Lung (tissue), 12 donors: ENCODE results near the gene GDPD3. TPM values are rescaled to one million over a fixed set of nuclear protein-coding genes. Genes with fewer than 3 reads are reported as not detected.

Experiments used
- ATAC-seq: fragments of 200-7000 bp; cut with Tn5 transposase; one replicate; pipeline ENCODE4 v1.9.1; 2020; ENCODE audit warnings: moderate number of reproducible peaks; ENCODE audit not compliant: insufficient read depth, low FRiP score
- DNase-seq, 3 donors: peaks; one replicate each; pipeline ENCODE4 v3.0.0-alpha.2; 2013 to 2017
- H3K27ac ChIP-seq, 2 donors: one replicate each; pipeline ENCODE4 v1.5.1; 2013; ENCODE audit warnings: mild to moderate bottlenecking in 2 of 2, moderate library complexity in 2 of 2, control low read depth in 1 of 2, inconsistent platforms in 1 of 2, low read depth in 1 of 2, low read length in 1 of 2
- H3K27me3 ChIP-seq, 3 donors: one replicate each; pipeline ENCODE4 v1.5.1; 2013; ENCODE audit warnings: low read length in 2 of 3; ENCODE audit not compliant: control insufficient read depth in 3 of 3, insufficient read depth in 3 of 3
- H3K36me3 ChIP-seq, 4 donors: one replicate each; pipeline ENCODE4 v1.5.1; 2013; ENCODE audit warnings: low read length in 4 of 4, mild to moderate bottlenecking in 1 of 4, moderate library complexity in 1 of 4; ENCODE audit not compliant: control insufficient read depth in 4 of 4, insufficient read depth in 4 of 4
- H3K4me1 ChIP-seq, 5 donors: one replicate each; pipeline ENCODE4 v1.5.1; 2013; ENCODE audit warnings: low read length in 5 of 5, mild to moderate bottlenecking in 2 of 5, moderate library complexity in 1 of 5; ENCODE audit not compliant: control insufficient read depth in 5 of 5, insufficient read depth in 5 of 5
- H3K4me3 ChIP-seq: one replicate; pipeline ENCODE4 v1.5.1; 2013; ENCODE audit warnings: mild to moderate bottlenecking, control low read depth, moderate library complexity
- H3K9ac ChIP-seq, 2 donors: one replicate each; pipeline ENCODE4 v1.5.1; 2013; ENCODE audit warnings: low read length in 2 of 2, control low read depth in 1 of 2; ENCODE audit not compliant: insufficient read depth in 1 of 2
- H3K9me3 ChIP-seq, 4 donors: one replicate each; pipeline ENCODE4 v1.5.1; 2013; ENCODE audit warnings: low read length in 3 of 4, mild to moderate bottlenecking in 1 of 4, moderate library complexity in 1 of 4; ENCODE audit not compliant: control insufficient read depth in 4 of 4, insufficient read depth in 3 of 4
- WGBS, 2 donors: extraction: QIAGEN DNeasy Blood & Tissue Kit; methylation state at CpG; one replicate each; pipeline ENCODE4 v1.1.7; 2013; 5-methylcytosine and 5-hydroxymethylcytosine counted together
- polyA plus RNA-seq, 2 donors: library from polyadenylated mRNA; stranded (reverse); fragments of 200-250 nt; gene quantifications; one replicate each; pipeline ENCODE4 v1.2.1, GENCODE V29; 2013
- total RNA-seq, 2 donors: library from RNA; depleted of rRNA in 1 of 2; stranded (reverse); fragments of >200 nt in 1 of 2; gene quantifications; one replicate each; pipeline ENCODE4 v1.2.1, GENCODE V29; 2014 to 2021
- TF ChIP-seq, protein P1 (sequence below): IDR thresholded peaks from 2 replicates; pipeline ENCODE4 v1.5.1; 2012; ENCODE audit warnings: mild to moderate bottlenecking; ENCODE audit errors: control extremely low read depth, extremely low read depth
- donor health status: control.
- donor health status: control.
- donor health status: Bipolar disorder and iron deficiency.
- donor health status: healthy.
- donor health status: DM: yes; HTN: yes; CAD: no.

Gene GDPD3
- total and polyA plus RNA-seq, 4 donors, result 4.1 to 6.0 (median 5.5) TPM

- H3K36me3 ChIP-seq, result peaks cover 0 to 16% (median 12%) of the 10 kb centered on the region in 4 donors
- peaks cover 0 to 32% (median 10%) of the 10 kb centered on the region in 5 donors for H3K4me1 ChIP-seq
- no peak for DNase-seq
- WGBS, 2 donors, result 77 to 80% methylated on average over 26 of the region's 26 CpGs
- no peak overlapping the region for H3K27ac ChIP-seq
- TF ChIP-seq, protein P1, sequence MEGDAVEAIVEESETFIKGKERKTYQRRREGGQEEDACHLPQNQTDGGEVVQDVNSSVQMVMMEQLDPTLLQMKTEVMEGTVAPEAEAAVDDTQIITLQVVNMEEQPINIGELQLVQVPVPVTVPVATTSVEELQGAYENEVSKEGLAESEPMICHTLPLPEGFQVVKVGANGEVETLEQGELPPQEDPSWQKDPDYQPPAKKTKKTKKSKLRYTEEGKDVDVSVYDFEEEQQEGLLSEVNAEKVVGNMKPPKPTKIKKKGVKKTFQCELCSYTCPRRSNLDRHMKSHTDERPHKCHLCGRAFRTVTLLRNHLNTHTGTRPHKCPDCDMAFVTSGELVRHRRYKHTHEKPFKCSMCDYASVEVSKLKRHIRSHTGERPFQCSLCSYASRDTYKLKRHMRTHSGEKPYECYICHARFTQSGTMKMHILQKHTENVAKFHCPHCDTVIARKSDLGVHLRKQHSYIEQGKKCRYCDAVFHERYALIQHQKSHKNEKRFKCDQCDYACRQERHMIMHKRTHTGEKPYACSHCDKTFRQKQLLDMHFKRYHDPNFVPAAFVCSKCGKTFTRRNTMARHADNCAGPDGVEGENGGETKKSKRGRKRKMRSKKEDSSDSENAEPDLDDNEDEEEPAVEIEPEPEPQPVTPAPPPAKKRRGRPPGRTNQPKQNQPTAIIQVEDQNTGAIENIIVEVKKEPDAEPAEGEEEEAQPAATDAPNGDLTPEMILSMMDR, result no peak
- peaks cover 0 to 2% (median 0%) of the 10 kb centered on the region in 4 donors for H3K9me3 ChIP-seq
- H3K27me3 ChIP-seq, result no peaks in the 10 kb centered on the region
- H3K4me3 ChIP-seq, result no peak overlapping the region
- no peak for ATAC-seq
- H3K9ac ChIP-seq, result no peak overlapping the region
These were observed 22.6 kb downstream of the GDPD3 start for GRCh38 chr16:30090610-30091331.

GRCh38 chr16:30088832-30089624, 24.3 kb downstream of the GDPD3 start:
- Histone ChIP-seq H3K27ac (no peak overlapping the region), H3K9ac (no peak overlapping the region), H3K4me3 (no peak overlapping the region), H3K9me3 (no peaks in the 10 kb centered on the region), H3K27me3 (no peaks in the 10 kb centered on the region), H3K4me1 (peaks cover 0 to 17% (median 3%) of the 10 kb centered on the region in 5 donors), H3K36me3 (peaks cover 6 to 26% (median 11%) of the 10 kb centered on the region in 4 donors)
- WGBS, 2 donors, result 84 to 95% methylated on average over 22 of the region's 22 CpGs
- no peak for ATAC-seq
- no peak for DNase-seq
- TF ChIP-seq, protein P1, result no peak

DNA sequence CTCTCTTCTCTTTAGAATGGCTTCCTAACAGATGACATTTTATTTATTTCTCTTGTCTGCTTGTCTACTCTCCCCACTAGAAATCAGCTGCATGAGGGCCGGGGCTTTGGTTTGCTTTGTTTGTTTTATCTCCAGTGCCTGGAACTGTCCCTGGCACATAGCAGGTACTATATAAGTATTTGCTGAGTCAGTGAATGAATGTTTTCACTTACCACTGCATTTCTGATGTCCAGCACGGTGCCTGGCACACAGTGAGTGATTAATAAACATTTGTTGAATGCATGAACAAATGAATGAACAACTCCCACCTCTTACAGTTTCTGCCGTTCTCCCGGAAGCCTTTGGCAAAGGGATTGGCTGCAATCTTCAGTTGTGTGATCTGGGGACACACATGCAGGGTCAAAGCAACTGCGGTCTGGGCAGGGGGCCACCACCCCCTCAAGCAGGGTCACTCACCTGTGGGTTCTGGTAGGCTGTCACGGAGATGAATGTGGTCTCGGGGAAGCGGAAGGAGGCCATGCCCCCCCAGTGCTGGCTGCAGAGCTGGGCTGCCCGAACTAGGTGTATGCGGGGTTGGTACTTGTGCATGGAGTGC, 25.0 kb downstream of the GDPD3 start:
- Histone ChIP-seq H3K9me3 (no peaks in the 10 kb centered on the region), H3K27ac (peak overlapping the region in 1 of 2 donors; percentile 11), H3K4me3 (no peak overlapping the region), H3K36me3 (peaks cover 4 to 29% (median 14%) of the 10 kb centered on the region in 4 donors), H3K9ac (no peak overlapping the region), H3K27me3 (no peaks in the 10 kb centered on the region), H3K4me1 (peaks cover 0 to 17% (median 3%) of the 10 kb centered on the region in 5 donors)
- no peak for DNase-seq
- ATAC-seq, result no peak
- TF ChIP-seq, protein P1, result no peak
- WGBS, 2 donors, result 81 to 85% methylated on average over 10 of the region's 10 CpGs
